ENCODE data around the gene PRX.
"Not testable (repeated sequence)": the region's sequence is repeated elsewhere in the genome, so short reads cannot be mapped to it uniquely, and the experiment has no call there.

The PRX gene

GRCh38 chr19:40442328-40443130 lies 29.4 kb upstream of the PRX start:
- POLR2A ChIA-PET, result interaction anchor here (0.6 to 3.4 kb wide), 10 partner anchors 9 to 458 kb away, joined by 3 to 37 read pairs (median 7); partner anchors contain the start of genes BLVRB and SERTAD1
- no peak for DNase-seq (ENCODE audit: low read depth, low spot score)

GRCh38 chr19:40441719-40442253 lies 28.6 kb upstream of the PRX start:
- ChIA-PET POLR2A (interaction anchor here (1.8 to 3.4 kb wide), 2 partner anchors 16 to 24 kb away, joined by 7 to 37 read pairs; partner anchors contain the start of genes BLVRB and SERTAD1), CTCF (interaction anchor here (1.4 to 5.8 kb wide), 6 partner anchors 8 to 193 kb away, joined by 3 to 20 read pairs (median 10); partner anchors contain the start of gene SERTAD1)
- DNase-seq (ENCODE audit: low read depth, low spot score), result no peak
- TF ChIP-seq CTCF (IDR thresholded peaks at IDR 0.05; ENCODE audit: insufficient read depth, low read length, missing control alignments), result no peak
- H3K4me3 ChIP-seq (ENCODE audit: low read depth, low read length), result peak overlapping the region; percentile 66; the same call in 1 of the 2 replicates

More at GRCh38 chr19:40442328-40443130, 29.4 kb upstream of the PRX start:
- peak overlapping the region; percentile 66 for H3K4me3 ChIP-seq (ENCODE audit: low read depth, low read length)
- no peak for TF ChIP-seq CTCF (IDR thresholded peaks at IDR 0.05; ENCODE audit: insufficient read depth, low read length, missing control alignments)
- CTCF ChIA-PET, result interaction anchor here (0.9 to 5.8 kb wide), 9 partner anchors 9 to 192 kb away, joined by 3 to 20 read pairs (median 5); partner anchors contain the start of gene SERTAD1

DNA sequence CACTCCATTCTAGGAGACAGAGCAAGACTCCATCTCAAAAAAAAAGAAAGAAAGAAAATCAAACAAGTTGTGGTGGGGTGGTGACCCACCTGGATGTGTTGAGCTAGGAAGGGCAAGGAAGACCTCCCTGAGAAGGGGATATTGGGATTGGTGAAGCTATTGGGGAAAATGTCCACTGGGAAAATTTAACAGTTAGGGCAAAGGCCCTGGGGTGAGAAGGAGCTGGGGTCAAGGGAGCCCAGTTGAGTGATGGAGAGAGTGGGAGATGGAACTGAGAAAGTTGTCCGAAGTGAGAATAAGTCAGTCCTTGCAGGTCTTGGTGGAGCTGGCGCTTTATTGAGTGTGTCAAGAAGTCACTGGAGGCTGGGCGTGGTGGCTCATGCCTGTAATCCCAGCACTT lies 25.1 kb upstream of the PRX start:
- H3K4me3 ChIP-seq (ENCODE audit: low read depth, low read length), result no peak overlapping the region
- CTCF ChIA-PET, result interaction anchor here (1.0 to 1.8 kb wide), 3 partner anchors 21 to 162 kb away, joined by 3 to 5 read pairs (median 4); no protein-coding TSS in a partner anchor
- TF ChIP-seq CTCF (IDR thresholded peaks at IDR 0.05; ENCODE audit: insufficient read depth, low read length, missing control alignments), result no peak
- no peak for DNase-seq (ENCODE audit: low read depth, low spot score)
- POLR2A ChIA-PET, result interaction anchor here (1.5 kb wide), 1 partner anchor 12 kb away, joined by 4 read pairs; the partner anchor contains the start of gene SERTAD1

- peak overlapping the region; percentile 53 for H3K4me3 ChIP-seq (ENCODE audit: low read depth, low read length)
- DNase-seq (ENCODE audit: low read depth, low spot score), result peak; percentile 34
- TF ChIP-seq CTCF (IDR thresholded peaks at IDR 0.05; ENCODE audit: insufficient read depth, low read length, missing control alignments), result no peak
- ChIA-PET POLR2A (interaction anchor here (0.7 to 3.4 kb wide), 5 partner anchors 7 to 30 kb away, joined by 4 to 12 read pairs (median 9); partner anchors contain the start of gene SERTAD1), CTCF (interaction anchor here (0.6 to 3.2 kb wide), 9 partner anchors 9 to 294 kb away, joined by 3 to 14 read pairs (median 4); no protein-coding TSS in a partner anchor)
Measured at GRCh38 chr19:40433391-40434216, 20.4 kb upstream of the PRX start.

DNA sequence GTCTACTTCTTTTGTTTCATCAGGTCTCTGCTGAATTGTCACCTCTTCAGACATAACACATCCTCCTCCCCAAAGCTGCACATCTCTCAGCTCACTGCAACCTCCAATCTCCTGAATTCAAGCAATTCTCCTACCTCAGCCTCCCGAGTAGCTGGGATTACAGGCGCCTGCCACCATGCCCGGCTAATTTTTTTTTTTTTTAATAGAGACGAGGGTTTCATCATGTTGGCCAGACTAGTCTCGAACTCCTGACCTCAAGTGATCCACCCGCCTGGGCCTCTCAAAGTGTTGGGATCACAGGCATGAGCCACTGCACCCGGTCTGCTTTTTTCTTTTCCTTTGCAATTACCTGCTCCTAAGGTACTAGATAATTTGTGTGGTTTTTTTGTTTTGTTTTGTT lies 19.6 kb upstream of the PRX start:
- DNase-seq (ENCODE audit: low read depth, low spot score); H3K4me3 ChIP-seq (ENCODE audit: low read depth, low read length): not testable (repeated sequence)
- CTCF ChIA-PET, result interaction anchor here (1.1 to 3.2 kb wide), 7 partner anchors 9 to 202 kb away, joined by 4 to 14 read pairs (median 6); no protein-coding TSS in a partner anchor
- POLR2A ChIA-PET, result interaction anchor here (1.2 to 1.6 kb wide), 3 partner anchors 8 to 12 kb away, joined by 7 to 11 read pairs (median 9); no protein-coding TSS in a partner anchor

DNA sequence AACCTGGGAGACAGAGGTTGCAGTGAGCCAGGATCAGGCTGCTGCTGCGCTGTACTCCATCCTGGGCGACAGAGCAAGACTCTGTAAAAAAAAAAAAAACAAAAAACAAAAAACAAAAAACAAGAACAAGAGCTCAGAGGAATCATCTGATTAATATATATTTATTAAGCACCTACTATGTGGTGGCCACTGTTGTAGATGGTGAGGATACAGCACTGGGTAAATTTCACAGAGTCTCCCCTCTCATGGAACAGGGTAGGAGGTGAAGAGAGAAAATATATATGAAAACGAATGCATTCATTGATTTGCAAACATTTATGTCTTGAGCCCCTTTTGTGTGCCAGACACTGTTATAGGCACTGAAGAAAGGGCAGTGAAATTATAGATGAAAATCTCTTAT lies 18.5 kb upstream of the PRX start:
- no peak overlapping the region for H3K4me3 ChIP-seq (ENCODE audit: low read depth, low read length)
- CTCF ChIA-PET, result interaction anchor here (1.1 kb wide), 1 partner anchor 11 kb away, joined by 6 read pairs; no protein-coding TSS in a partner anchor
- no peak for TF ChIP-seq CTCF (IDR thresholded peaks at IDR 0.05; ENCODE audit: insufficient read depth, low read length, missing control alignments)
- POLR2A ChIA-PET, result no interaction called here
- no peak for DNase-seq (ENCODE audit: low read depth, low spot score)

DNA sequence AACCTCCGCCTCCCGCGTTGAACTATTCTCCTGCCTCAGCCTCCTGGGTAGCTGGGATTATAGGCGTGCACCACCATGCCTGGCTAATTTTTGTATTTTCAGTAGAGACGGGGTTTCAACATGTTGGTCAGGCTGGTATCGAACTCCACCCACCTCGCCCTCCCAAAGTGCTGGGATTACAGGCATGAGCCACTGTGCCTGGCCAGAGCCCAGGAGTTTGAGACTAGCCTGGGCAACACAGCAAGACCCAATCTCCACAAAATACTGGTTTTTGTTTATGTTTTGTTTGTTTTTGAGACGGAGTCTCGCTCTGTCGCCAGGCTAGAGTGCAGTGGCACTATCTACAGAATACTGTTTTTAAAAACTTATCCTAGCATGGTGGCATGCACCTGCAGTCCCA lies 17.1 kb upstream of the PRX start:
- H3K4me3 ChIP-seq (ENCODE audit: low read depth, low read length); DNase-seq (ENCODE audit: low read depth, low spot score); POLR2A ChIA-PET: not testable (repeated sequence)
- CTCF ChIA-PET, result interaction anchor here (1.0 kb wide), 1 partner anchor 9 kb away, joined by 3 read pairs; no protein-coding TSS in a partner anchor

- H3K4me3 ChIP-seq (ENCODE audit: low read depth, low read length); DNase-seq (ENCODE audit: low read depth, low spot score): not testable (repeated sequence)
- POLR2A ChIA-PET, result interaction anchor here (1.1 kb wide), 1 partner anchor 15 kb away, joined by 4 read pairs; no protein-coding TSS in a partner anchor
- CTCF ChIA-PET, result interaction anchor here (1.3 kb wide), 1 partner anchor 14 kb away, joined by 3 read pairs; no protein-coding TSS in a partner anchor
Measured at GRCh38 chr19:40428197-40428596, 15.0 kb upstream of the PRX start.
